Right cardiac atrium (tissue), 5 donors: ENCODE data around the gene PRRG2. TPM values are rescaled to one million over a fixed set of nuclear protein-coding genes. Genes with fewer than 3 reads are reported as not detected.
A peak's percentile ranks its signal among the peaks of the same experiment; 100 is the strongest.

Experiments
- ATAC-seq, 2 donors: fragments of 200-7000 bp; cut with Tn5 transposase; one replicate each; pipeline versions ENCODE4 v1.8.0 to v1.9.1; 2020; ENCODE audit warnings: moderate library complexity in 2 of 2, mild to moderate bottlenecking in 1 of 2
- DNase-seq, 3 donors: peaks; one replicate each; pipeline ENCODE4 v3.0.0-alpha.2; 2020
- H3K27ac ChIP-seq: one replicate; pipeline ENCODE4 v1.5.1; 2013; ENCODE audit warnings: mild to moderate bottlenecking, low read length, control low read depth, moderate library complexity
- H3K27me3 ChIP-seq: one replicate; pipeline ENCODE4 v1.6.1; 2013; ENCODE audit not compliant: control insufficient read depth, insufficient read depth
- H3K4me1 ChIP-seq: one replicate; pipeline ENCODE4 v1.6.1; 2013; ENCODE audit warnings: low read length; ENCODE audit not compliant: control insufficient read depth, insufficient read depth
- H3K4me3 ChIP-seq: one replicate; pipeline ENCODE4 v1.5.1; 2013; ENCODE audit warnings: low read length, control low read depth
- H3K9me3 ChIP-seq: one replicate; pipeline ENCODE4 v1.6.1; 2013; ENCODE audit warnings: low read length; ENCODE audit not compliant: control insufficient read depth
- WGBS: extraction: QIAGEN DNeasy Blood & Tissue Kit; methylation state at CpG from one replicate; pipeline ENCODE4 v1.1.7; 2013; 5-methylcytosine and 5-hydroxymethylcytosine counted together
- intact Hi-C, 4 donors: fragments of 100-400 bp; cut with DNase I; formaldehyde crosslinking; loops; one replicate each; pipeline versions ENCODE4 v1.11.0 to v1.14.0; 2022 to 2023
- polyA plus RNA-seq: library from polyadenylated mRNA; stranded (reverse); fragments of 200-250 nt; gene quantifications from one replicate; pipeline ENCODE4 v1.2.3, GENCODE V29; 2013
- total RNA-seq, 4 donors: library from RNA; stranded (reverse); fragmentation: NEBNext Ultra II Directional; extraction: Animal tissue kit (Norgen Biotek cat#: 25700); gene quantifications; one replicate each; pipeline ENCODE4 v1.2.1, GENCODE V29; 2021
- donor health status: healthy with polysubstance abuse.
- donor health status: DM: no; HTN: yes; CAD: no.
- donor health status: DM: no; HTN: no; CAD: no.
- donor health status: DM: no; HTN: yes; CAD: no; lungs with severe emphysema.
- donor health status: DM: yes; HTN: yes; CAD: no.

The PRRG2 gene
- total and polyA plus RNA-seq, 5 donors: 0.42 to 1.2 (median 0.74) TPM

DNA sequence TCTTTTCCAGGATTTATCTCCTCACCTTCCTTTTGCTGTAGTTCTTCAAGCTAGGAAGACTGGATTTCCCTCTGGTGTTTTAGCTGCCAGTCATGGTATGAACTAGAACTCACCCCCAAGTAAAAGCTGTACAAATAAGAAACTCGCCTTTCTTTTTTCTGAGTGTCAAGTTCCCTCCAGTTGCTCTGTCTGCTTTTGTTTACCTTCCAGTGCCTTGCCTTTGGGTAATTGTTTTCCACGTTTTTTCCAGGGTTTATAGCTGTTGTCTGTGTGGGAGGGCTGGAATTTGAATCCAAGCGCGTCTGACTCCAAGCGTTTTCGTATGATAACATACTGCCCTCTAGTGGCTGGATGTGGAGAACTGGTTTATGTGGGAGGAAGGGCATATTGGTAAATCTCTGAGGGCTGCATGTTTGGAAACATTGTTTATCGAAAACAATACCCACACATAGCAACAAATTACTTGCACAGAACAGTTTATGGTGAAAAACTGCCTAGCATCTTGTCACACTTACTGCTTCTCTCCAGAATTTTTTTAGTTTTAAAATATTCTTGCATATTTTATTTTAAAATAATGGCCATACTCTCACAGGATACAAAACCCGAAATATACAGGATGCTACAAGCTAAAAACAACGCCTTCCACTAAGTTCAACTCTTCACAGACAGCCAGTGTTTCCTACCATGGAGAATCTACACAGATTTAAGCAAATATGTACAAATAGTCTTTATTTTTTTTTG, 34.1 kb upstream of the PRRG2 start:
- no peaks in the 10 kb centered on the region for H3K9me3 ChIP-seq
- H3K27ac ChIP-seq: no peak overlapping the region
- DNase-seq: peak in 1 of 3 donors; percentile 76
- intact Hi-C loops: loop anchor here in 2 of 4 donors (2.0 kb wide), 2 partner anchors 40 to 72 kb away; partner anchors contain the start of gene FLT3LG (in 2 of the 2)
- peak; percentile 77 to 84 for ATAC-seq
- H3K4me3 ChIP-seq: no peak overlapping the region
- H3K27me3 ChIP-seq: no peaks in the 10 kb centered on the region
- H3K4me1 ChIP-seq: no peaks in the 10 kb centered on the region
- 8% methylated on average over 9 of the region's 9 CpGs for WGBS

DNA sequence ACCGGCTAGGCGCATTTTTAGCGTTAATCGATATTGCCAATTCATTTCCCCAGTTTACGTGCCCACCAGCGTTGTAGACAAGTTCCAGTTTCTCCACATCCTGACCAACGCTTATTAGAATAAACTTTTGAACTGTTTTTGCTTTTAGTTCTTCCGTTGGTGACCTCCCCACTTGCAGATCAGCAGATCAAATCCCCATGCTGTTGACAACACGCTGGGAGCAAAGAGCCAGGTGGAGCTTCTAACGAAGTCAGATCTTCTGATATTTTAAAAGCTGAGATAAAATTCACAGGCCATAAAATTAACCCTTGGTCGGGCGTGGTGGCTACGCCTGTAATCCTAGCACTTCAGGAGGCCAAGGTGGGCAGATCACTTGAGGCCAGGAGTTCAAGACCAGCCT, 32.1 kb upstream of the PRRG2 start:
- Histone ChIP-seq H3K27me3 (no peaks in the 10 kb centered on the region), H3K4me1 (no peaks in the 10 kb centered on the region), H3K9me3 (no peaks in the 10 kb centered on the region), H3K27ac (no peak overlapping the region), H3K4me3 (no peak overlapping the region)
- DNase-seq (no peak), ATAC-seq (no peak)
- 73% methylated on average over 13 of the region's 13 CpGs for WGBS
- intact Hi-C loops: no loop called here

DNA sequence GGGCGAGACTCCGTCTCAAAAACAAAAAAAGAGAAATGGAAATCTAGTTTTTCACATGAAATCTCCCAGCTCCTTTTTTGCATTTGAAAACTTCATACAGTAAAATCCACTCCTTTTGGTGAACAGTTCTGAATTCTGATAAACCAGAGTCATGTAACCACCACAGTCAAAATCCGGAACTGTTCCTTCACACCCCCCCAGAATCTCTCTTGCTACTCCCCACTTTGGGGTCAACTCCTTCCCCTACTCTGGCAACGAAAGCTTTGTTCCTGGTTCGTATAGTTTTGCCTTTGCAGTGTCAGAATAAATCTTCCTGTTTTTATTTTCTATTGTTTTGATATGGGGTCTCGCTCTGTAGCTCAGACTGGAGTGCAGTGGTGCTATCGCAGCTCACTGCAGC, 29.6 kb upstream of the PRRG2 start:
- intact Hi-C loops: no loop called here
- H3K27ac ChIP-seq: no peak overlapping the region
- ATAC-seq (no peak), DNase-seq (no peak)
- no peaks in the 10 kb centered on the region for H3K9me3 ChIP-seq
- H3K4me1 ChIP-seq: no peaks in the 10 kb centered on the region
- no peaks in the 10 kb centered on the region for H3K27me3 ChIP-seq
- 88% methylated on average over 7 of the region's 7 CpGs for WGBS
- H3K4me3 ChIP-seq: no peak overlapping the region

DNA sequence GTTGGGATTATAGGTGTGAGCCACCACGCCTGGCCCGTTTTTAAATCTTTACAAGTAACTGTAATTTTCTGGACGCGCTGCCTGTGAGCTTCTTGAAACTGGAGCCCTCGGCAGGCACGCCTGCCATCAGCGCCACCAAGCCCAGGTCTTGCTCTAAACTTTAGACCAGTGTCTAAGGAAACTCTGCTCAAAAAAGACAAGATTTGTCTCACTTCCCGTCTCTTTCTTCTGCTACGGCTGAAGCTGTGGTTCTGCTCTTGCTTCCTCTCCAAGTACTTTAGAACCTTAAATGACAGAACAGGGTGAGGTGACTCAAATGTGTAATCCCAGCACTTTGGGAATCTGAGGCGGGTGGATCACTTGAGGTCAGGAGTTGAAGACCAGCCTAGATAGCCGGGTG, 28.4 kb upstream of the PRRG2 start:
- Histone ChIP-seq H3K9me3 (no peaks in the 10 kb centered on the region), H3K27ac (no peak overlapping the region), H3K4me3 (no peak overlapping the region), H3K27me3 (no peaks in the 10 kb centered on the region), H3K4me1 (no peaks in the 10 kb centered on the region)
- intact Hi-C loops: no loop called here
- ATAC-seq (no peak), DNase-seq (no peak)
- WGBS: 87% methylated on average over 11 of the region's 11 CpGs

DNA sequence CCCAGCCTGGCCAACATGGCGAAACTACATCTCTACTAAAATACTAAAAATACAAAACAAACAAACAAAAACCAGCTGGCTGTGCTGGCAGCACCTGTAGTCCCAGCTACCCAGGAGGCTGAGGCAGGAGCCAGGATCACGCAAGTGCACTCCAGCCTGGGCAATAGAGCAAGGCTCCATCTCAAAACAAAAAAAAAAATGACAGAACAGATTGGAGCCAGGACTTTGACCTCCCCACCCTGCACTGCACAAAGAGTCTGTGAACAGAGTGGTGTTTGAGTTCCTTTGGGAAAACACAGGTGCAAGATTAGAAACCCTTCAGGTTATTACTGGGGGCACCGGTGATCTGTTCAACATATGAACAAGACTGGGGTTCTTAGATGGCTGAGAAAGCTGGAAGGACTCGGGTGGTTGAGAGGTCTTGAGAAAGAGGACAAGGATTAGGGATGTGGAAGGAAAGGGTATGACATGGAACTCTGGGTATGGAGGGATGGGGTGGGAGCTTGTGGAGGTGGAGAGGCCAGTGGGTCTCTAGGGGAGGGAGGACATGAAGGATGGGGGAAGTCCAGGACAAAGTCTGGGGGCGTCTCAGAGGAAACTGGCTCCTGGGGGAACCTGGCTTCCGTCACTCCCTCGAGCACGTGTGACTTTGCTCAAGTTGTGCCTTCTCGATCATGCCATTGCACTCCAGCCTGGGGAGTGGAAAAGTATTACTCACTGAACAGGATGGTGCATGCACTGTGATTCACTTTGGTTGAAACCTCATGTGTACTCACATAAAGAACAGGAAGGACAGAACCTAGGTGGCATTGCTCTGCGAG, 27.5 kb upstream of the PRRG2 start:
- Histone ChIP-seq H3K27ac (no peak overlapping the region), H3K27me3 (no peaks in the 10 kb centered on the region), H3K9me3 (no peaks in the 10 kb centered on the region), H3K4me1 (no peaks in the 10 kb centered on the region), H3K4me3 (no peak overlapping the region)
- no peak for DNase-seq
- intact Hi-C loops: no loop called here
- ATAC-seq: no peak
- WGBS: 72% methylated on average over 10 of the region's 10 CpGs

DNA sequence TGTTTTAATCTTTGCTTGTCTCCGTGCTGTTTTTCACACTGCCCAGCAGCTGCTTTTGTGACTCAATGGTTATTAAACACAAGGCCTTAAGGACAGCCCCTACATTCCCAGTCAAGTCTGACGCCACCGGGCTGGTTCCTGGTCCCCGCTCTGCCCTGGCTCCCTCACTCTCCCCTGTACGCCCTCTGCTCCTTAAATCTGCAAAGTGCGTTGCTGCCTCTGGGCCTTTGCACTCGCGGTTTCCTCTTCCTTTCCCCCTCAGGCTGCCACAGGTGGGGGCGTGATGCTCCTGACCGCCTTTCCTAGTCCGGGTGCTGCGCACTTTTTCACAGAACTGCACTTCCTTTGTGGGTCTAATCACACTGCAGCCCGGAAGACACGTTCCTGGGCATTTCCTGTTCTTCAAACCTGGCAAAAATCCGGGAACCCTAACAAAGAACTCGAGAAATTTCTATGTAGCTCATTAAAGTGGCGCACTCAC, 26.4 kb upstream of the PRRG2 start:
- 65% methylated on average over 17 of the region's 17 CpGs for WGBS
- intact Hi-C loops: no loop called here
- no peaks in the 10 kb centered on the region for H3K4me1 ChIP-seq

DNA sequence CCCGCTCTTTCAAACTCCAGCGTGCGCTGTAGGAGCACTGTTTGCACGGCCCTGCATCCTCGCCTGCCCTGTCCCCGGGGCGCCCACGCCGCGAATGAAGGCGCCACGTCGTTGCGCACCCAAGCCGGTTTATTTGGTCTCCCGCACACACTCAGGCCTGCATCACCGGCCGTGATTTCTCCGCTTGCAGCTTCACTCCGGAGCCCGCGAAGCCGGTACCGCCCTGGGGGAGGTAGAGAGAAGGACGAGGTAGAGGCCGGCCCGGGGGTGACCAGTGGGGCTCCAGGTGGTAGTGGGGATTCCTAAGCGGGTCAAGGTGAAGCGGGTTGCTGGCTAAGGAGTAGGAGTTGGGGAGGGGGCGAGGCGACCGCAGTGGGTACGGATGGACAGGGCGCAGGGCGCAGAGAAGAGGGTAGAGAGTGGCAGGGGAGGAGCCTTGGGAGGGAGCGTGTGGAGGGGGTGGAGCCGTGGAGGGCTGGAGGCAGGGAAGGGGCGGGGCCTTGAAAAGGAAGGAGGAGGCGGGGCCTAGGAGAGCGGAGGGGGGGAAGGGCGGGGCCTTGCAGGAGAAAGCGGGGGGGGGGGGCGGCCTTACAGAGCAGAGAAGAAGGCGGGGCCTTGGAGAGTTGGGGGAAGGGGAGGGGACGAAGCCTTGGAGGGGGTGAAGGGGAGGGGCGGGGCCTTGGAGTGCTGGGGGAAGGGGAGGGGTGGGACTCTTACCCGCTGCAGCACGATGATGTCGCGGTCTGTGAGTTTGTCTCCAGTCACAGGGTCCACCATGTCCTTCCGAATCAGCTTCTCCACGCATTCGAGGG, 25.3 kb upstream of the PRRG2 start:
- no peaks in the 10 kb centered on the region for H3K4me1 ChIP-seq
- H3K27me3 ChIP-seq: no peaks in the 10 kb centered on the region
- H3K27ac ChIP-seq: no peak overlapping the region
- DNase-seq (peak; percentile 68 to 84 (median 80)), ATAC-seq (peak; percentile 56 to 73)
- no peaks in the 10 kb centered on the region for H3K9me3 ChIP-seq
- WGBS: 83% methylated on average over 51 of the region's 53 CpGs
- H3K4me3 ChIP-seq: no peak overlapping the region
- intact Hi-C loops: no loop called here

More for the DNA sequence above, 26.4 kb upstream of the PRRG2 start:
- Histone ChIP-seq H3K4me3 (no peak overlapping the region), H3K27me3 (no peaks in the 10 kb centered on the region), H3K9me3 (no peaks in the 10 kb centered on the region), H3K27ac (no peak overlapping the region)
- ATAC-seq: peak; percentile 45 to 66
- peak; percentile 45 to 78 (median 74) for DNase-seq

DNA sequence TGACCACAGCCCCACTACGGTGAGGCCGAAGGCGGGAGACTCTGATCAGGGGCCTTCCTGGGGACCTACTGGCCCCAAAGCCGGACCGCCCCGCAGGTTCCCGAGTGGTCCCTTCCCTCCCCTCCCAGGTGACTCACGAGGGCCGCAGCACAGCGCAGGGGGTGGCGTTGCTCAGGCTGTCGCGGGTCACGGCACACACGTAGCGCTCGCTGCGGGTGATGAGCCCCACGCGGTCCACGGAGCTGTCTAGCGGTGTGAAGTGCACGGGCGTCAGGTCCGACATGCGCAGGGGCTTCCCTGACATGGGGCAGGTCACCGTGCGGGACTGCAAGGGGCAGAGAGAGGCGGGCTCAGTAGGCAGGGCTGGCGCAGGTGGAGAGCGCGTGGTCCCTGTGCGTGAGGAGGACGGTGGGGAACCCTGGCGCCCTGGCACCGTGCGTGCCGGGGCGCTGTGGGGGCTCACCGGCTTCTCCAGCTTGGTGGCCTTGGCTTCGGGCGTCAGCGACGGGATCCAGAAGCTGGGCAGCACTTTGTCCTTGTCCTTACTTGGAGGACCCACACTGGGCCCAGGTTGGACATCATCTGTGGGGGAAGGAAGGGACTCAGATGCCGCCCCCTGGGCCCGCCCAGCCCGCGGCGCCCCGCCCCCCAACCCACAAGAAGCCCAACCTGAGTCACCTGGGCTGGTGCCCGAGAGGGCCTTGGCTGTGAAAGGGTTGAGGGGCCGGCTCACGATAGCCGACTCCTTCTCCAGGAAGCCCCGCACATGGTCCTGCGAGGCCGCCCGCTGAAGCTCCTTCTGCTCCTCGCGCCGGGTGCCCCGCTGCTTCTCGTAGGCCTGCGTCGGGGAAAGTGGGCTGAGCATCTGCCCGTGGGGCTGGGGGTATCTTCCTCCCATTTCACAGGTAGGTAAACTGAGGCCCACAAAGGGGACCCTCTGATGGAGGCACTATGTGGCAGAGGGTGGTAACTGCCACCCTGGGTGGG, 24.4 kb upstream of the PRRG2 start:
- intact Hi-C loops: no loop called here
- Histone ChIP-seq H3K27ac (no peak overlapping the region), H3K9me3 (no peaks in the 10 kb centered on the region), H3K4me3 (no peak overlapping the region), H3K27me3 (no peaks in the 10 kb centered on the region), H3K4me1 (no peaks in the 10 kb centered on the region)
- DNase-seq: peak in 1 of 3 donors; percentile 69
- ATAC-seq: peak in 1 of 2 donors; percentile 9
- WGBS: 83% methylated on average over 66 of the region's 66 CpGs

DNA sequence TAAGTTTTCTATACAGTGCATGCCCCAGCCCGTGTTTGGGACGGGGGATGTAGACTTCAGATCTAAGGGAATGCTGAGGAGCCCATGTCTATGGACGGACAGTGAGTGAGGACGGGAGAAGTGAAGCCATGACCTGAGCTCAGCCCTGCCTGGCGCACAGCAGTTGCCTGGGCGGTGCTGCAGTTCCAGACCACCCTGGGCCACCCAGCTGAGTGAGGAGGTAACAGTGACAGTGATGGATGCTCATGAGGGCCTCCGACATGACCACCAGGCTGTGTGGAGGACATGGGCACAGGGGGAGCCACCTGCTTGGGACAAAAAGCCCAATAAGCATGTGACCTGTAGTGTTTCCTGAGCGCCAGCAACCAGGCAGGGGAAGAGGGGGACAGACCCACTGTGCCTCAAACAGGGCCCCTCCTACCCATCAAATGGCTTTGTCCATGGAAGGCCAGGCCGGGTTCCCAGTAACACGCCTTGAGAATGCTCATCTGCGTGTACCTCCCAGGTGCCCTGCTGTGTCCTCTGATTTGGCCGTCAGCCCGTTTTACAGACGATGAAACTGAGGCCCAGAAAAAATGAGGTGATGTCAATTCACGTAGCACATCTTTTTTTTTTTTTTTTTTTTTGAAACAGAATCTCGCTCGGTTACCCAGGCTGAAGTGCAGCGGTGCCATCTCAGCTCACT, 23.3 kb upstream of the PRRG2 start:
- intact Hi-C loops: no loop called here
- Histone ChIP-seq H3K27ac (no peak overlapping the region), H3K9me3 (no peaks in the 10 kb centered on the region), H3K27me3 (no peaks in the 10 kb centered on the region), H3K4me3 (no peak overlapping the region), H3K4me1 (no peaks in the 10 kb centered on the region)
- 93% methylated on average over 18 of the region's 18 CpGs for WGBS
- DNase-seq (no peak), ATAC-seq (no peak)
